H9 (cell line): ENCODE measurements around the gene ANKRD17. TPM values are rescaled to one million over a fixed set of nuclear protein-coding genes. Genes with fewer than 3 reads are reported as not detected.

Experiments
- DNase-seq: peaks from one replicate; pipeline ENCODE4 v3.0.0-alpha.2; 2017
- H2AFZ ChIP-seq: one replicate; pipeline ENCODE4 v1.6.1; 2013; ENCODE audit warnings: mild to moderate bottlenecking, low read length, control low read depth, moderate library complexity
- H2AK5ac ChIP-seq: 2 replicates; pipeline ENCODE4 v1.6.1; 2013; ENCODE audit warnings: low read length, control low read depth, mixed read lengths; ENCODE audit not compliant: insufficient read length
- H2BK120ac ChIP-seq: one replicate; pipeline ENCODE4 v1.6.1; 2013; ENCODE audit warnings: low read depth, mild to moderate bottlenecking, low read length, control low read depth, inconsistent platforms; ENCODE audit not compliant: poor library complexity, severe bottlenecking
- H2BK12ac ChIP-seq: 2 replicates; pipeline ENCODE4 v1.6.1; 2013; ENCODE audit warnings: low read length, control low read depth, mixed read lengths, low read depth; ENCODE audit not compliant: insufficient read length
- H2BK15ac ChIP-seq: 2 replicates; pipeline ENCODE4 v1.6.1; 2013; ENCODE audit warnings: low read depth, low read length, control low read depth
- H2BK20ac ChIP-seq: one replicate; pipeline ENCODE4 v1.6.1; 2013; ENCODE audit warnings: low read depth, mild to moderate bottlenecking, low read length, control low read depth, inconsistent platforms; ENCODE audit not compliant: poor library complexity, severe bottlenecking
- H2BK5ac ChIP-seq: 2 replicates; pipeline ENCODE4 v1.6.1; 2013; ENCODE audit warnings: low read length, control low read depth, mixed read lengths; ENCODE audit not compliant: insufficient read length
- H3K14ac ChIP-seq: 2 replicates; pipeline ENCODE4 v1.6.1; 2013; ENCODE audit warnings: low read length, control low read depth; ENCODE audit not compliant: insufficient read depth
- H3K18ac ChIP-seq: 2 replicates; pipeline ENCODE4 v1.6.1; 2013; ENCODE audit warnings: low read depth, mild to moderate bottlenecking, mixed read lengths, low read length, control low read depth; ENCODE audit not compliant: insufficient read length
- H3K23ac ChIP-seq: 2 replicates; pipeline ENCODE4 v1.6.1; 2013; ENCODE audit warnings: low read length, control low read depth, mixed read lengths, low read depth; ENCODE audit not compliant: insufficient read length
- H3K23me2 ChIP-seq: 2 replicates; pipeline ENCODE4 v1.6.1; 2013; ENCODE audit warnings: low read depth, mild to moderate bottlenecking, mixed read lengths, low read length, control low read depth; ENCODE audit not compliant: insufficient read length, poor library complexity, severe bottlenecking
- H3K27ac ChIP-seq: 2 replicates; pipeline ENCODE4 v1.5.1; 2013; ENCODE audit warnings: low read length, control low read depth, mixed read lengths, low read depth; ENCODE audit not compliant: insufficient read length
- H3K27me3 ChIP-seq: 2 replicates; pipeline ENCODE4 v1.6.1; 2013; ENCODE audit warnings: low read length, control low read depth, inconsistent platforms; ENCODE audit not compliant: insufficient read depth
- H3K4ac ChIP-seq: 2 replicates; pipeline ENCODE4 v1.6.1; 2013; ENCODE audit warnings: low read depth, mild to moderate bottlenecking, control low read depth, inconsistent platforms, low read length, moderate library complexity
- H3K4me1 ChIP-seq: 2 replicates; pipeline ENCODE4 v1.6.1; 2013; ENCODE audit warnings: low read length, control low read depth, inconsistent platforms; ENCODE audit not compliant: insufficient read depth
- H3K4me2 ChIP-seq: 2 replicates; pipeline ENCODE4 v1.6.1; 2013; ENCODE audit warnings: low read length, control low read depth, mixed read lengths; ENCODE audit not compliant: insufficient read length, insufficient read depth
- H3K56ac ChIP-seq: 2 replicates; pipeline ENCODE4 v1.6.1; 2013; ENCODE audit warnings: low read depth, mild to moderate bottlenecking, mixed read lengths, low read length, control low read depth; ENCODE audit not compliant: insufficient read length
- H3K79me1 ChIP-seq: 2 replicates; pipeline ENCODE4 v1.6.1; 2013; ENCODE audit warnings: low read depth, mild to moderate bottlenecking, moderate library complexity, low read length, control low read depth, inconsistent platforms; ENCODE audit not compliant: insufficient read depth, poor library complexity, severe bottlenecking
- H3K79me2 ChIP-seq: 2 replicates; pipeline ENCODE4 v1.6.1; 2013; ENCODE audit warnings: low read length, control low read depth, inconsistent platforms; ENCODE audit not compliant: insufficient read depth
- H3K9ac ChIP-seq: 2 replicates; pipeline ENCODE4 v1.6.1; 2013; ENCODE audit warnings: low read length, control low read depth, mixed read lengths; ENCODE audit not compliant: insufficient read length; ENCODE audit errors: extremely low read depth
- H3K9me3 ChIP-seq: one replicate; pipeline ENCODE4 v1.6.1; 2013; ENCODE audit warnings: low read depth, low read length, inconsistent platforms; ENCODE audit not compliant: control insufficient read depth
- H3T11ph ChIP-seq: one replicate; pipeline ENCODE4 v1.6.1; 2013; ENCODE audit warnings: mild to moderate bottlenecking, low read length, control low read depth, inconsistent platforms
- H4K20me1 ChIP-seq: one replicate; pipeline ENCODE4 v1.6.1; 2013; ENCODE audit not compliant: control insufficient read depth, insufficient read length, insufficient read depth
- H4K5ac ChIP-seq: 2 replicates; pipeline ENCODE4 v1.6.1; 2013; ENCODE audit warnings: low read depth, mild to moderate bottlenecking, mixed read lengths, low read length, control low read depth; ENCODE audit not compliant: insufficient read length
- H4K8ac ChIP-seq: replicated peaks from 2 replicates; pipeline ENCODE4 v1.6.1; 2013; ENCODE audit warnings: low read length, control low read depth, mixed read lengths, low read depth; ENCODE audit not compliant: insufficient read length
- H4K91ac ChIP-seq: 2 replicates; pipeline ENCODE4 v1.6.1; 2013; ENCODE audit warnings: low read depth, mild to moderate bottlenecking, moderate library complexity, mixed read lengths, low read length, control low read depth; ENCODE audit not compliant: insufficient read length
- H3K27ac Mint-ChIP-seq, 3 experiments: 2 replicates in 2 of 3; 3 replicates in 1 of 3; pipeline ENCODE4 v1.8.0; 2020 to 2021; ENCODE audit warnings: mixed read lengths in 3 of 3, mild to moderate bottlenecking in 1 of 3, moderate library complexity in 1 of 3
- H3K27me3 Mint-ChIP-seq: 2 replicates; pipeline ENCODE4 v1.8.0; 2021; ENCODE audit warnings: low read depth, mild to moderate bottlenecking, moderate library complexity, mixed read lengths
- H3K36me3 Mint-ChIP-seq, 3 experiments: 2 replicates in 2 of 3; 3 replicates in 1 of 3; pipeline ENCODE4 v1.8.0; 2020 to 2021; ENCODE audit warnings: low read depth in 3 of 3, mixed read lengths in 3 of 3; ENCODE audit not compliant: insufficient read depth in 1 of 3
- H3K4me1 Mint-ChIP-seq, 2 experiments: 2 replicates each; pipeline ENCODE4 v1.8.0; 2020; ENCODE audit warnings: mixed read lengths in 2 of 2
- H3K4me3 Mint-ChIP-seq, 2 experiments: 2 replicates in 1 of 2; 3 replicates in 1 of 2; pipeline ENCODE4 v1.8.0; 2020 to 2021; ENCODE audit warnings: mild to moderate bottlenecking in 2 of 2, mixed read lengths in 2 of 2, moderate library complexity in 1 of 2
- H3K9me3 Mint-ChIP-seq, 2 experiments: 2 replicates in 1 of 2; 3 replicates in 1 of 2; pipeline ENCODE4 v1.8.0; 2020; ENCODE audit warnings: mild to moderate bottlenecking in 2 of 2, mixed read lengths in 2 of 2, moderate library complexity in 1 of 2
- CTCF ChIP-seq: fragments of 200-600 bp; sonication (generic); conservative IDR thresholded peaks from 3 replicates; pipeline ENCODE4 v1.8.0; 2021; ENCODE audit warnings: antibody characterized with exemption, mild to moderate bottlenecking
- WGBS: extraction: QIAGEN DNeasy Blood & Tissue Kit; methylation state at CpG from one replicate; pipeline ENCODE4 v1.1.7; 2013; ENCODE audit warnings: missing lambda C conversion rate, low lambda C conversion rate, mixed read lengths; ENCODE audit not compliant: insufficient read length; ENCODE audit errors: extremely low coverage; 5-methylcytosine and 5-hydroxymethylcytosine counted together
- total RNA-seq: library from RNA; stranded (reverse); gene quantifications from 2 replicates; pipeline ENCODE4 v1.2.1, GENCODE V29; 2021

Gene ANKRD17
- total RNA-seq, 1 experiment from 2014 or later, result 82.4 TPM

GRCh38 chr4:73178389-73178788, 80.2 kb downstream of the ANKRD17 start:
- no peak overlapping the region for H3K56ac ChIP-seq
- WGBS, result no CpG with 5 or more reads among the region's 5 CpGs
- no peaks in the 10 kb centered on the region for H4K20me1 ChIP-seq

More at GRCh38 chr4:73178389-73178788, 80.2 kb downstream of the ANKRD17 start:
- H4K91ac ChIP-seq, result no peak overlapping the region
- peaks cover 12 to 21% (median 19%) of the 10 kb centered on the region in 3 experiments for H3K36me3 Mint-ChIP-seq
- no peak overlapping the region for H4K8ac ChIP-seq
- no peak overlapping the region for H3K4me2 ChIP-seq
- no peaks in the 10 kb centered on the region for H3K23me2 ChIP-seq
- no peaks in the 10 kb centered on the region for H3K4me1 ChIP-seq
- H3K9me3 ChIP-seq, result no peaks in the 10 kb centered on the region
- H3K18ac ChIP-seq, result no peak overlapping the region
- no peak overlapping the region for H4K5ac ChIP-seq
- H3K27ac ChIP-seq, result no peak overlapping the region
- H2AFZ ChIP-seq, result no peak overlapping the region
- H3K79me2 ChIP-seq, result peaks cover 4% of the 10 kb centered on the region; the same call in 1 of the 2 replicates
- no peaks in the 10 kb centered on the region for H3K79me1 ChIP-seq
- H3K4ac ChIP-seq, result no peak overlapping the region
- H2BK12ac ChIP-seq, result no peak overlapping the region
- no peaks in the 10 kb centered on the region for H3K9me3 Mint-ChIP-seq
- H3T11ph ChIP-seq, result no peak overlapping the region
- no peak overlapping the region for H3K23ac ChIP-seq
- no peak overlapping the region for H3K27ac Mint-ChIP-seq
- no peak for TF ChIP-seq CTCF
- no peaks in the 10 kb centered on the region for H3K27me3 ChIP-seq
- no peak overlapping the region for H2BK20ac ChIP-seq
- H3K4me1 Mint-ChIP-seq, result peaks cover 22 to 31% of the 10 kb centered on the region in 2 experiments; a peak in 3 of 4 replicates
- H3K27me3 Mint-ChIP-seq, result no peaks in the 10 kb centered on the region
- H2AK5ac ChIP-seq, result no peak overlapping the region
- no peak overlapping the region for H2BK120ac ChIP-seq
- H3K14ac ChIP-seq, result no peak overlapping the region
- H2BK15ac ChIP-seq, result no peak overlapping the region
- H3K4me3 Mint-ChIP-seq, result no peak overlapping the region
- H3K9ac ChIP-seq, result no peak overlapping the region
- H2BK5ac ChIP-seq, result no peak overlapping the region
- no peak for DNase-seq
